Upper lobe of left lung (tissue), 6 donors: ENCODE data around the gene LRP11. TPM values are rescaled to one million over a fixed set of nuclear protein-coding genes. Genes with fewer than 3 reads are reported as not detected.

Experiments
- ATAC-seq, 2 donors: fragments of 200-7000 bp; cut with Tn5 transposase; one replicate each; pipeline ENCODE4 v1.9.1; 2022; ENCODE audit warnings: mild to moderate bottlenecking in 2 of 2, moderate library complexity in 2 of 2; ENCODE audit not compliant: low FRiP score in 2 of 2
- DNase-seq, 2 donors: peaks; one replicate each; pipeline ENCODE4 v3.0.0-alpha.2; 2019 to 2020
- H3K27ac ChIP-seq, 4 donors: fragments of 200-600 bp; sonication (generic); one replicate each; pipeline ENCODE4 v1.5.1; 2016 to 2019
- H3K27me3 ChIP-seq, 4 donors: fragments of 200-600 bp; sonication (generic); one replicate each; pipeline ENCODE4 v1.5.1; 2017 to 2019
- H3K36me3 ChIP-seq, 4 donors: fragments of 200-600 bp; sonication (generic); one replicate each; pipeline ENCODE4 v1.5.1; 2016 to 2019
- H3K4me1 ChIP-seq, 4 donors: fragments of 200-600 bp; sonication (generic); one replicate each; pipeline ENCODE4 v1.5.1; 2018 to 2019
- H3K4me3 ChIP-seq, 4 donors: fragments of 200-600 bp; sonication (generic); one replicate each; pipeline ENCODE4 v1.5.1; 2017 to 2019; ENCODE audit warnings: mild to moderate bottlenecking in 2 of 4, moderate library complexity in 1 of 4
- H3K9me3 ChIP-seq, 4 donors: fragments of 200-600 bp; sonication (generic); one replicate each; pipeline ENCODE4 v1.5.1; 2018 to 2019
- EP300 ChIP-seq, 4 donors: sonication (generic); formaldehyde crosslinking; IDR thresholded peaks; one replicate each; pipeline ENCODE4 v1.5.1; 2017; ENCODE audit warnings: antibody characterized with exemption in 4 of 4, control low read depth in 2 of 4
- POLR2A ChIP-seq, 4 donors: fragments of 450-650 bp; IDR thresholded peaks; one replicate each; pipeline ENCODE4 v1.5.1; 2016 to 2017; ENCODE audit warnings: antibody characterized with exemption in 4 of 4, mild to moderate bottlenecking in 2 of 4
- POLR2AphosphoS5 ChIP-seq, 2 donors: sonication (generic); formaldehyde crosslinking; IDR thresholded peaks; one replicate each; pipeline ENCODE4 v1.5.1; 2017; ENCODE audit warnings: antibody characterized with exemption in 2 of 2
- WGBS, 2 donors: methylation state at CpG; one replicate each; pipeline ENCODE4 v1.1.5; 2017 to 2018; 5-methylcytosine and 5-hydroxymethylcytosine counted together
- total RNA-seq, 6 donors: library from RNA; depleted of rRNA in 4 of 6; stranded (reverse); fragments of >200 nt in 4 of 6; gene quantifications; one replicate each; pipeline versions ENCODE4 v1.1.0 to v1.2.1, GENCODE V29; 2016 to 2021
- TF ChIP-seq, protein P1 (sequence below), 6 experiments: fragments of 450-650 bp in 4 of 6; fragments of 200-600 bp in 2 of 6; sonication (generic) in 2 of 6; IDR thresholded peaks; one replicate each; pipeline ENCODE4 v1.5.1; 2016 to 2019; ENCODE audit warnings: antibody characterized with exemption in 6 of 6
- donor health status: DM: no; HTN: no; CAD: no; lungs with moderate emphysema.
- donor health status: DM: no; HTN: yes; CAD: no; lungs with severe emphysema.

Gene LRP11
- total RNA-seq, 6 donors from 2014 or later, result 30.2 to 104 (median 39.9) TPM

DNA sequence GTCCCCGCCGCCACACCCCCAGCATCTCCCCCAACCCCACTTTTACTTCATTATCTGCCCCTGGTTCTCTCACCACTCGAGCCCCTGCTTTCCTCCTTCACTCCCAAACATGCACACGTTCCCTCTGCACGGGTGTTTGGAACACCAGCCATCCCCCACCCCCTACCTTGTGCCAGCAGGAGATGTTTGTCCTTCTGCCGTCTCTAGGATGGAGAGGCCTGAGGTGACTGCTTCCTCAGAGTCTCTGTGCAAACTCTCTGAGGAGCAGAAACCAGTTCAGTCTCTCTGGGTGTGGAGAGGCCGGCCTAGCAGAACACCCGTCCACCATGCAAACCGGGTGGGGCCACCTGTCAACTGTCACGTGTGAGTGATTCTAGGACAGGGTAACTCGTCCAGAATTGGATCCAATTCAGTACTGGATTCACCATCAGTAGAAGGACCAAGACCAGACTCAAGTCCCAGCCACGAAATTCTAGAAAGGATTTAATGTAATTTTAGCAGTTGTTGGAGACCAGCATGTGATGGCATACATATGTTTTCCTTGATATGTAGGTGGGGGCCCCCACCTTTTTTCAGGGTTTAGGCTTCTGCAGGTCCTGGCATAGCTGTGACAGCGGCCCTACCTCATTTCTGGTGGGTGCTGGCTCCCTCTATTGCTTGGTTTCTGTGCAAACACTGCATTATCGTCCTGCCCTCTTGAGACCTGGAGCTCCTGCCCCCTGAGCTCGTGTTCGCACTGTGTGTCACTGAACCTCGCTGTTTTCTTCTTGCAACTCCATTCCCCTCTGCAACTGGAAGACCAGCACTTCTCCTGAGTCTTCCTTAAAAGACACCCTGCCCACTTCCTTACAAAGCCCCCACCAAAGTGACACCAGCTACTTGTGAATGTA lies 33.9 kb upstream of the LRP11 start, which contains the start of gene RAET1E:
Gene RAET1E (minus strand): TSS at position 259 of the 890 bp plus-strand sequence. CDS start 7,212 bp downstream, outside the sequence.
- whole genome bisulfite sequencing, 2 donors, result 69 to 73% methylated on average over 14 to 17 of the region's 17 CpGs
- H3K4me3 ChIP-seq, result peak within 1 kb of the TSS in 2 of 4 donors; percentile 1 to 28
- DNase-seq, result peak in 1 of 2 donors; percentile 30
- peak within 1 kb of the TSS; percentile 57 to 82 (median 74) for H3K27ac ChIP-seq
- H3K27me3 ChIP-seq, result no peaks in the 10 kb centered on the region
- peaks cover 28 to 37% (median 31%) of the 10 kb centered on the region in 4 donors for H3K4me1 ChIP-seq
- TF ChIP-seq, protein P1, sequence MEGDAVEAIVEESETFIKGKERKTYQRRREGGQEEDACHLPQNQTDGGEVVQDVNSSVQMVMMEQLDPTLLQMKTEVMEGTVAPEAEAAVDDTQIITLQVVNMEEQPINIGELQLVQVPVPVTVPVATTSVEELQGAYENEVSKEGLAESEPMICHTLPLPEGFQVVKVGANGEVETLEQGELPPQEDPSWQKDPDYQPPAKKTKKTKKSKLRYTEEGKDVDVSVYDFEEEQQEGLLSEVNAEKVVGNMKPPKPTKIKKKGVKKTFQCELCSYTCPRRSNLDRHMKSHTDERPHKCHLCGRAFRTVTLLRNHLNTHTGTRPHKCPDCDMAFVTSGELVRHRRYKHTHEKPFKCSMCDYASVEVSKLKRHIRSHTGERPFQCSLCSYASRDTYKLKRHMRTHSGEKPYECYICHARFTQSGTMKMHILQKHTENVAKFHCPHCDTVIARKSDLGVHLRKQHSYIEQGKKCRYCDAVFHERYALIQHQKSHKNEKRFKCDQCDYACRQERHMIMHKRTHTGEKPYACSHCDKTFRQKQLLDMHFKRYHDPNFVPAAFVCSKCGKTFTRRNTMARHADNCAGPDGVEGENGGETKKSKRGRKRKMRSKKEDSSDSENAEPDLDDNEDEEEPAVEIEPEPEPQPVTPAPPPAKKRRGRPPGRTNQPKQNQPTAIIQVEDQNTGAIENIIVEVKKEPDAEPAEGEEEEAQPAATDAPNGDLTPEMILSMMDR (IDR thresholded peaks at IDR 0.05), result no peak
- TF ChIP-seq EP300 (IDR thresholded peaks at IDR 0.05), result no peak
- no peak for TF ChIP-seq POLR2AphosphoS5 (IDR thresholded peaks at IDR 0.05)
- no peak for TF ChIP-seq POLR2A (IDR thresholded peaks at IDR 0.05)
- no peaks in the 10 kb centered on the region for H3K36me3 ChIP-seq
- H3K9me3 ChIP-seq, result no peaks in the 10 kb centered on the region
- peak in 1 of 2 donors; percentile 44 for ATAC-seq

DNA sequence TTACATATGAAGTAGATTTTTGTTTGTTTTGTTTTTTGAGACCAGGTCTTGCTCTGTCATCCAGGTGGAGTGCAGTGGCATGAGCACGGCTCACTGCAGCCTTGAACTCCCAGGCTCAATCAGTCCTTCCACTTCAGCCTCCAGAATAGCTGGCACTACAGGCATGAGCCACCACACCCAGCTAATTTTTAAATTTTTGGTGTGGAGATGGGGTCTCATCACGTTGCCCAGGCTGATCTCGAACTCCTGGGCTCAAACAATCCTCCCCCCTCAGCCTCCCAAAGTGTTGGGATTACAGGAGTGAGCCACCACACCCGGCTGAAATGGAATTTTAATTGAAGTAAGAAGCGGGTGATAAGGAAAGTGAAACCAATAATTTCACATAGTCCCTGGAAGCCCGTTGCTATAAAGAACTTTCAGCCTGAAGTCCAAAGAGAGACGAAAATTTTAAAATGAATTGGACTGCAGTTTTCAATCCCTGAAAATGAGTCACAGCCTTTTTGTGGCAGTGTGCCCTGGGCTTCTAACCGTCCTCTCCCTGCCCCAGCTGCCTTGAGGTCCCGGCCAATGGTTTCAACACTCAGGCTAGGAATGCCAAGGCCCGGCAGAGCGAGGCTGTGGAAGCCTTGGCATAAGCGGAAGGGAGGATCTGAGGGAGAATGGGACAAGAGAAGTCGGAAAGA lies 33.0 kb upstream of the LRP11 start:
- TF ChIP-seq POLR2AphosphoS5 (IDR thresholded peaks at IDR 0.05) (peak in 1 of 2 donors; percentile 32), EP300 (IDR thresholded peaks at IDR 0.05) (no peak), POLR2A (IDR thresholded peaks at IDR 0.05) (no peak)
- TF ChIP-seq, protein P1 (IDR thresholded peaks at IDR 0.05), result no peak
- DNase-seq (peak in 1 of 2 donors; percentile 58), ATAC-seq (peak; percentile 72 to 92)
- Histone ChIP-seq H3K27me3 (no peaks in the 10 kb centered on the region), H3K27ac (peak overlapping the region; percentile 57 to 82 (median 74)), H3K4me1 (peaks cover 28 to 37% (median 31%) of the 10 kb centered on the region in 4 donors), H3K36me3 (no peaks in the 10 kb centered on the region), H3K9me3 (no peaks in the 10 kb centered on the region), H3K4me3 (peak overlapping the region in 2 of 4 donors; percentile 1 to 28)
- WGBS, 2 donors, result 46 to 57% methylated on average over 13 of the region's 13 CpGs

DNA sequence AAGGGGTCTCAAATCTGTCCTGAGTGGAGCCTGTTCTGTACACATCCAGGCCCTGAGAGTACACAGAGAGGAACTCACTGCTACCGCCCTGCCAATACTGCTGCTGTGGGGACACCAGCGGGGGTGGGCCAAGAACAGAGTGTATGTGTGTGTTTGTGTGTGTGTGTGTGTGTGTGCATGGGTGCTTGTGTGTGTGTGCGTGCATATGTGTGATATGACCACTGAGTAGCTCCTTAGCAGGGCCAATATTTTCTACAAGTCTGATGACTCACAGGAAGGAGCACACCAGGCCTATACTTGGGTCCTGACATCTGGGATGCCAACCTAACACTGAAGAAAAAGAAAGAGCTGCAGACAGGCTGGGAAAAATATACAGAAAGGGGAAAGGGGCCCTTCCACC lies 32.3 kb upstream of the LRP11 start:
- no peak for DNase-seq
- Histone ChIP-seq H3K4me1 (peaks cover 28 to 37% (median 31%) of the 10 kb centered on the region in 4 donors), H3K27me3 (no peaks in the 10 kb centered on the region), H3K36me3 (no peaks in the 10 kb centered on the region), H3K9me3 (no peaks in the 10 kb centered on the region), H3K4me3 (no peak overlapping the region), H3K27ac (peak overlapping the region in 3 of 4 donors; percentile 73 to 82 (median 76))
- ATAC-seq, result peak; percentile 2 to 43
- TF ChIP-seq, protein P1 (IDR thresholded peaks at IDR 0.05), result no peak
- no peak for TF ChIP-seq EP300 (IDR thresholded peaks at IDR 0.05)
- WGBS, 2 donors, result 70 to 80% methylated on average over 1 to 3 of the region's 3 CpGs

DNA sequence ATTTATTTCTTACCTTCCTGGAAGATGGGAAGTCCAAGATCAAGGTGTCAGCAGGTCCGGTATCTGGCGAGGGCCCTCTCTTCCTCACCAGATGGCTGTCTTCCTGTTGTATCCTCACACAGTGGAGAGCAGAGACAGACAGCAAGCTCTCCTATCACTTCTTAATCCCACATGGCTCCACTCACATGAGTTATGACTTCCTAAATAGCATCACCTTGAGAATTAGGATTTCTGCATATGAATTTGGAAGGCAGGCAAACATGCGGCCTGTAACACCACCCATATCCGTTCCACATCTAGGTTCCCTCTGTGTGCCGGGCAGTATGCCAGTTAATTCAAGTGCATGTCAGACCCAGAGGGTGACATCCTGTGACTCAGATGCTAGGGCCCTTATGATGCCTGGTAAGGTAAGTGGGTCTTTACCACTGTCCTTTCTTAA lies 31.7 kb upstream of the LRP11 start:
- no peaks in the 10 kb centered on the region for H3K27me3 ChIP-seq
- H3K4me3 ChIP-seq, result no peak overlapping the region
- WGBS, 2 donors, result 32 to 43% methylated on average over 4 to 5 of the region's 5 CpGs
- H3K9me3 ChIP-seq, result no peaks in the 10 kb centered on the region
- TF ChIP-seq, protein P1 (IDR thresholded peaks at IDR 0.05), result no peak
- TF ChIP-seq POLR2A (IDR thresholded peaks at IDR 0.05), result no peak
- no peak for TF ChIP-seq EP300 (IDR thresholded peaks at IDR 0.05)
- peak in 1 of 2 donors; percentile 54 for TF ChIP-seq POLR2AphosphoS5 (IDR thresholded peaks at IDR 0.05)
- DNase-seq (peak in 1 of 2 donors; percentile 73), ATAC-seq (peak; percentile 23 to 28)
- H3K4me1 ChIP-seq, result peaks cover 28 to 37% (median 31%) of the 10 kb centered on the region in 4 donors
- H3K36me3 ChIP-seq, result no peaks in the 10 kb centered on the region
- H3K27ac ChIP-seq, result peak overlapping the region; percentile 41 to 82 (median 74)
